ENCODE results near the gene VPREB3.
A peak's percentile ranks its signal among the peaks of the same experiment; 100 is the strongest.

The VPREB3 gene

DNA sequence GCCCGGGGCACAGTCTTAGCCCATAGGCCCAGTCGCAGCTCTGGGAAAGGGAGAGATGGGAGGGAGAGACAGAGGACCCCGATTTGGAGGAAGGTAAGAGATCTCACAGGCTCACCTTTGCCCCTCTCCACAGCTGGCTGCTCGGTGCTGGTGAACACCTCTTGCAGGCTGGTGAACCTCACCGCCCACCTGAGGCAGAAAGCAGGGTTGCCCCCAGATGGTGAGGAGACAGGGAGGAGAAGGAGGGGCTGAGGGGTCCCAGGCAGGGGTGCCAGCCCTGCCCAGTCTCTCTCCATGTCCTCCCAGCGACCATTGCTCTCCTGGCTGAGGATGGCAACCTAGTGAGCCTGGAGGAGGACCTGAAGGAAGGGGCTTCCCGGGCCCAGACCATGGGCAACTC is 9.7 kb upstream of the VPREB3 start:
- peak overlapping the region; percentile 57 for H3K27ac ChIP-seq (ENCODE audit: low read depth, low read length, poor library complexity, severe bottlenecking)
- peaks cover 39% of the 10 kb centered on the region for H3K36me3 ChIP-seq (ENCODE audit: insufficient read depth, low read length)
- peaks cover 55% of the 10 kb centered on the region for H3K4me1 ChIP-seq (ENCODE audit: insufficient read depth, low read length, severe bottlenecking)
- peak overlapping the region; percentile 82 for H3K4me3 ChIP-seq (ENCODE audit: low read depth, low read length, poor library complexity, severe bottlenecking)
- H3K9ac ChIP-seq (ENCODE audit: low read length) = peak overlapping the region; percentile 13; the same call in 1 of the 2 replicates
- no peak overlapping the region for H2AFZ ChIP-seq (ENCODE audit: low read length)
- H3K27me3 ChIP-seq (ENCODE audit: insufficient read depth, low read length) = no peaks in the 10 kb centered on the region
- TF ChIP-seq CTCF (IDR thresholded peaks at IDR 0.05; ENCODE audit: low read length) (no peak), EZH2 (IDR thresholded peaks at IDR 0.05; ENCODE audit: borderline replicate concordance, low read length) (no peak)
- H3K79me2 ChIP-seq (ENCODE audit: insufficient read depth, low read length) = peaks cover 3% of the 10 kb centered on the region; the same call in 1 of the 2 replicates
- H4K20me1 ChIP-seq (ENCODE audit: insufficient read depth, low read length) = no peaks in the 10 kb centered on the region
- no peaks in the 10 kb centered on the region for H3K9me3 ChIP-seq (ENCODE audit: low read length)
- peak overlapping the region; percentile 79 for H3K4me2 ChIP-seq (ENCODE audit: low read length)
- H3K9me2 ChIP-seq (ENCODE audit: low read depth, low read length) = no peaks in the 10 kb centered on the region
- peaks cover 3% of the 10 kb centered on the region; the same call in 1 of the 2 replicates for H3F3A ChIP-seq (ENCODE audit: insufficient read depth, low read length)

GRCh38 chr22:23763579-23763945 is 9.3 kb upstream of the VPREB3 start:
- Histone ChIP-seq H3K36me3 (ENCODE audit: insufficient read depth, low read length) (peaks cover 39% of the 10 kb centered on the region), H3K9me2 (ENCODE audit: low read depth, low read length) (no peaks in the 10 kb centered on the region), H3K9ac (ENCODE audit: low read length) (peak overlapping the region; percentile 13; the same call in 1 of the 2 replicates), H3K4me1 (ENCODE audit: insufficient read depth, low read length, severe bottlenecking) (peaks cover 51% of the 10 kb centered on the region), H3K27ac (ENCODE audit: low read depth, low read length, poor library complexity, severe bottlenecking) (peak overlapping the region; percentile 57), H2AFZ (ENCODE audit: low read length) (no peak overlapping the region), H3K4me3 (ENCODE audit: low read depth, low read length, poor library complexity, severe bottlenecking) (peak overlapping the region; percentile 82), H3K4me2 (ENCODE audit: low read length) (peak overlapping the region; percentile 79), H3K9me3 (ENCODE audit: low read length) (no peaks in the 10 kb centered on the region), H4K20me1 (ENCODE audit: insufficient read depth, low read length) (no peaks in the 10 kb centered on the region), H3K27me3 (ENCODE audit: insufficient read depth, low read length) (no peaks in the 10 kb centered on the region), H3F3A (ENCODE audit: insufficient read depth, low read length) (peaks cover 3% of the 10 kb centered on the region; the same call in 1 of the 2 replicates), H3K79me2 (ENCODE audit: insufficient read depth, low read length) (peaks cover 3% of the 10 kb centered on the region; the same call in 1 of the 2 replicates)
- TF ChIP-seq CTCF (IDR thresholded peaks at IDR 0.05; ENCODE audit: low read length) = no peak
- no peak for TF ChIP-seq EZH2 (IDR thresholded peaks at IDR 0.05; ENCODE audit: borderline replicate concordance, low read length)

DNA sequence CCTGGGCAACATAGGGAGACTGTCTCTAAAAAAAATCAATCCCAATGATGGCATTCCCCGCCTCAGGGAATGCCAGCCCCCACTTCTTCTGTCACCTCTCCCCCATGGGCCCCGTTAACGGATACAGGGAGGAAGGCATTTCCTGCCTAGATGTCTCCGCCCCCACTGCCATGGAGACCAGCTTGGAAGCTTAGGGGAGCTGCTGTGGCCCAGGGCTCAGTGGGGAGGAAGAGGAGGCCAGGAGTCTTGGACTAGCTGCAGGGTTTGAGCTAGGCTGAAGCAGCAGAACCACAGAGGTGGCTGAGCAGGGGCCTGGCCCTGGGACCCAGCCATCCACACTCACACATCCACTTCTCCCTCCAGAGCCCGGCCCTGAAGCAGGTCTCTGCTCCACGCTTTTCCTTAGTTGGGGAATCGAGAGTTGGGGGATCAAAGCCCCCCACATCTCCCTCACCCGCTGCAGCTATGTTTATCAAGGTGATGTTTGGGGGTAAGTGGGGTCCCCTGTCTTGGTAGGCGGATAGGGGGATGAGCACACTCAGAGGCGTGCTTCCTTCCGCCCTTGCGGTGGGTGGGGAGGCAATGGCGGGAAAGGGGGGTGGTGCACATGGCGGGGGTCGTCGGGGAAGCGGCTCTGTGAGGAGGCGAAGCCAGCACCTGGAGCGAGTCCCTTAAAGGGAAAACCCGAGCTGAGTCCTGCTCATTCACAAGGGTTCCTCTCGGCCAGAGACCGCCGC is 8.8 kb upstream of the VPREB3 start, which contains the start of gene C22orf15:
C22orf15 (plus strand) TSS at position 149 of the 737 bp plus-strand sequence; CDS start at position 466, 317 bp downstream.
- H3K79me2 ChIP-seq (ENCODE audit: insufficient read depth, low read length) = peaks cover 3% of the 10 kb centered on the region; the same call in 1 of the 2 replicates
- no peak within 1 kb of the TSS for H2AFZ ChIP-seq (ENCODE audit: low read length)
- peak within 1 kb of the TSS; percentile 57 for H3K27ac ChIP-seq (ENCODE audit: low read depth, low read length, poor library complexity, severe bottlenecking)
- peaks cover 39% of the 10 kb centered on the region for H3K36me3 ChIP-seq (ENCODE audit: insufficient read depth, low read length)
- H3K4me2 ChIP-seq (ENCODE audit: low read length) = peak within 1 kb of the TSS; percentile 79
- H3F3A ChIP-seq (ENCODE audit: insufficient read depth, low read length) = peaks cover 3% of the 10 kb centered on the region; the same call in 1 of the 2 replicates
- H4K20me1 ChIP-seq (ENCODE audit: insufficient read depth, low read length) = no peaks in the 10 kb centered on the region
- TF ChIP-seq CTCF (IDR thresholded peaks at IDR 0.05; ENCODE audit: low read length) (no peak), EZH2 (IDR thresholded peaks at IDR 0.05; ENCODE audit: borderline replicate concordance, low read length) (no peak)
- peak within 1 kb of the TSS; percentile 13; the same call in 1 of the 2 replicates for H3K9ac ChIP-seq (ENCODE audit: low read length)
- no peaks in the 10 kb centered on the region for H3K9me3 ChIP-seq (ENCODE audit: low read length)
- H3K9me2 ChIP-seq (ENCODE audit: low read depth, low read length) = no peaks in the 10 kb centered on the region
- peak within 1 kb of the TSS; percentile 82 for H3K4me3 ChIP-seq (ENCODE audit: low read depth, low read length, poor library complexity, severe bottlenecking)
- no peaks in the 10 kb centered on the region for H3K27me3 ChIP-seq (ENCODE audit: insufficient read depth, low read length)
- peaks cover 46% of the 10 kb centered on the region for H3K4me1 ChIP-seq (ENCODE audit: insufficient read depth, low read length, severe bottlenecking)
